Stimulated activated CD4-positive, alpha-beta T cell treated with anti-CD3 and anti-CD28 coated beads, Interleukin-12 subunit alpha, Interleukin-12 subunit beta, amount 100 ng/mL, for 4 hours (primary cell): ENCODE results near the gene PRKN.

ENCODE experiments used
- DNase-seq: peaks from one replicate; pipeline ENCODE4 v3.0.0-alpha.2; 2020

Gene PRKN

GRCh38 chr6:162273986-162274385 is 453.6 kb downstream of the PRKN start:
- DNase-seq: no peak

GRCh38 chr6:162271922-162272321 is 455.6 kb downstream of the PRKN start:
- no peak for DNase-seq

- DNase-seq: no peak
Observed at GRCh38 chr6:162270966-162271365, 456.6 kb downstream of the PRKN start.

- DNase-seq: no peak
Observed at GRCh38 chr6:162267641-162268040, 459.9 kb downstream of the PRKN start.

GRCh38 chr6:162267126-162267525 is 460.4 kb downstream of the PRKN start:
- no peak for DNase-seq

GRCh38 chr6:162264581-162264980 is 463.0 kb downstream of the PRKN start:
- no peak for DNase-seq

GRCh38 chr6:162262466-162263196 is 464.9 kb downstream of the PRKN start:
- no peak for DNase-seq

- no peak for DNase-seq
Observed at GRCh38 chr6:162261598-162261997, 466.0 kb downstream of the PRKN start.

GRCh38 chr6:162260027-162260426 is 467.5 kb downstream of the PRKN start:
- no peak for DNase-seq

- no peak for DNase-seq
Observed at GRCh38 chr6:162258647-162259046, 468.9 kb downstream of the PRKN start.

GRCh38 chr6:162256361-162256760 is 471.2 kb downstream of the PRKN start:
- no peak for DNase-seq

GRCh38 chr6:162251257-162251656 is 476.3 kb downstream of the PRKN start:
- DNase-seq: no peak

- DNase-seq: no peak
Observed at GRCh38 chr6:162249907-162250642, 477.5 kb downstream of the PRKN start.

- no peak for DNase-seq
Observed at GRCh38 chr6:162245830-162246420, 481.6 kb downstream of the PRKN start.

- no peak for DNase-seq
Observed at GRCh38 chr6:162244031-162244430, 483.5 kb downstream of the PRKN start.

- no peak for DNase-seq
Observed at GRCh38 chr6:162242915-162243314, 484.7 kb downstream of the PRKN start.

GRCh38 chr6:162239330-162239729 is 488.2 kb downstream of the PRKN start:
- no peak for DNase-seq

GRCh38 chr6:162238675-162239074 is 488.9 kb downstream of the PRKN start:
- DNase-seq: no peak

- DNase-seq: no peak
Observed at GRCh38 chr6:162237331-162237730, 490.2 kb downstream of the PRKN start.

GRCh38 chr6:162234631-162235030 is 492.9 kb downstream of the PRKN start:
- DNase-seq: no peak

GRCh38 chr6:162230147-162230752 is 497.3 kb downstream of the PRKN start:
- no peak for DNase-seq

- DNase-seq: no peak
Observed at GRCh38 chr6:162229093-162229492, 498.5 kb downstream of the PRKN start.

GRCh38 chr6:162226803-162227202 is 500.8 kb downstream of the PRKN start:
- no peak for DNase-seq

- DNase-seq: no peak
Observed at GRCh38 chr6:162222521-162222920, 505.0 kb downstream of the PRKN start.
